GM12872 (cell line): ENCODE data around the gene BTBD2.

Experiments
- CTCF ChIP-seq: IDR thresholded peaks from 3 replicates; pipeline ENCODE4 v1.5.1; 2011; ENCODE audit warnings: low read depth, mild to moderate bottlenecking, low read length, moderate library complexity; ENCODE audit not compliant: insufficient read depth

Gene BTBD2

GRCh38 chr19:1997353-1998233, 17.9 kb downstream of the BTBD2 start:
- TF ChIP-seq CTCF, result no peak

GRCh38 chr19:1992759-1993260, 22.7 kb downstream of the BTBD2 start:
- no peak for TF ChIP-seq CTCF

GRCh38 chr19:1991018-1991913, 24.2 kb downstream of the BTBD2 start:
- TF ChIP-seq CTCF, result no peak

GRCh38 chr19:1990230-1991017, 25.1 kb downstream of the BTBD2 start:
- no peak for TF ChIP-seq CTCF

GRCh38 chr19:1989513-1990229, 25.8 kb downstream of the BTBD2 start:
- TF ChIP-seq CTCF, result no peak

GRCh38 chr19:1987197-1988187, 28.0 kb downstream of the BTBD2 start:
- TF ChIP-seq CTCF, result no peak
